Activated CD8-positive, alpha-beta memory T cell treated with anti-CD3 and anti-CD28 coated beads for 1 hour (primary cell): ENCODE data around the gene LY6G6F.

Source experiments
- DNase-seq, 2 donors: peaks; one replicate each; pipeline ENCODE4 v3.0.0-alpha.2; 2020; ENCODE audit warnings: low read depth in 1 of 2; ENCODE audit errors: extremely low read depth in 1 of 2

The LY6G6F gene

GRCh38 chr6:31722173-31722572, 15.5 kb downstream of the LY6G6F start:
- DNase-seq, result no peak

DNA sequence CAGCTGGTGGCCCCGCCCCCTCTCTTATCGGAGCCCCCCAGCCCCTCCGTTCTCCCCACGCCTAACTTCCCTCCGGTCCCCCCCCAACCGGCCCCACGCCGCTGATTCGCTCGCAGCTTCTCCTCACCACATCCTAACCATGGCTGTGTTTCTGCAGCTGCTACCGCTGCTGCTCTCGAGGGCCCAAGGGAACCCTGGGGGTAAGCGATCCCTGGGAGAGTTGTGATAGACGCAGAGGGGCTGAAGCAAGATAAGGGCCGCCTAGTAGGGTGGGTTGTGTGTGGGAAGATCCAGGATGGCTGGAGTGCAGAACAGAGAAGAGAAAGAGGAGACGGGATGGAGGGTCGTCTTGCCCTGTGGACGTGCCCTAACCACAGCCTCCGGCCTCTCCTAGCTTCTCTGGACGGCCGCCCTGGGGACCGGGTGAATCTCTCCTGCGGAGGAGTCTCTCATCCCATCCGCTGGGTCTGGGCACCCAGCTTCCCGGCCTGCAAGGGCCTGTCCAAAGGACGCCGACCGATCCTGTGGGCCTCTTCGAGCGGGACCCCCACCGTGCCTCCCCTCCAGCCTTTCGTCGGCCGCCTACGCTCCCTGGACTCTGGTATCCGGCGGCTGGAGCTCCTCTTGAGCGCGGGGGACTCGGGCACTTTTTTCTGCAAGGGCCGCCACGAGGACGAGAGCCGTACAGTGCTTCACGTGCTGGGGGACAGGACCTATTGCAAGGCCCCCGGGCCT, 16.7 kb downstream of the LY6G6F start, which contains the start of gene MPIG6B:
Gene MPIG6B (plus strand): TSS at position 129 of the 735 bp plus-strand sequence. CDS start 11 bp downstream, at position 140.
- DNase-seq, result no peak

- no peak for DNase-seq
Measured at GRCh38 chr6:31723980-31724691, 17.5 kb downstream of the LY6G6F start.

DNA sequence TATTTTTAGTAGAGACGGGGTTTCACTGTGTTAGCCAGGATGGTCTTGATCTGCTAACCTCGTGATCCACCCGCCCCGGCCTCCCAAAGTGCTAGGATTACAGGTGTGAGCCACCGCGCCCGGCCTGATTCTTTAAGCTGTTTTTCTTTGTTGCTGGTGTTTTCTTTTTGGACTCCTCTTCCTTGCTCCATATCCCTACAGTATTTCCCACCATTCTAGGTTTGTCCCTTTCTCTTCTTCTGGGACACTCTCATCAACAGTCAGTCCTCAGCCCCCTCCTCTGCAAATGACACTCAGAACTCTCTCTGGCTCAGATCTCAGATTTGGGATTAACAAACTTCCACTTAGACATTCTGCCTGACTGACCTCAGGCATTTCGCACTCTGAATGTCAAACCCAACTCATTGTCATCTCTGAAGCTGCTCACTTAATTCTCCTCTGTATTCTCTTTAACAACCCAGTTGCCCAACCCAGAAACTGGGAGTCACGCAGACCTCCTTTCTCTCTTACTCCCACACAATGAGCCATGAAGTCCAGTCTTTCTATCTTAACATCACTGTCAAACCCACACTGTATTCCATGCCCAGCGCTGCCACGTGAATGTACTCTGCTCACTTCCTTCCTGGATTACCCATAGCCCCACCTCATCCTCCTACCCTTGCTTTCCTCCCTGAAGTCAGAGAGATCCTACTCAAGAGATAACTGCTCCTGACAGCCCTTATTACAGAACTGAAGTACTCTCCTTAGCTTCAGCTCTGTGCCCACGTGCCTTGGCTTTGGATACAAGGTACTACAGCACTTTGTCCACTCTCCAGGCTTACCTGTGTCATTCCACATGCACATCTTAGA, 19.1 kb downstream of the LY6G6F start:
- DNase-seq, result no peak

GRCh38 chr6:31727034-31727716, 20.5 kb downstream of the LY6G6F start:
- no peak for DNase-seq

DNA sequence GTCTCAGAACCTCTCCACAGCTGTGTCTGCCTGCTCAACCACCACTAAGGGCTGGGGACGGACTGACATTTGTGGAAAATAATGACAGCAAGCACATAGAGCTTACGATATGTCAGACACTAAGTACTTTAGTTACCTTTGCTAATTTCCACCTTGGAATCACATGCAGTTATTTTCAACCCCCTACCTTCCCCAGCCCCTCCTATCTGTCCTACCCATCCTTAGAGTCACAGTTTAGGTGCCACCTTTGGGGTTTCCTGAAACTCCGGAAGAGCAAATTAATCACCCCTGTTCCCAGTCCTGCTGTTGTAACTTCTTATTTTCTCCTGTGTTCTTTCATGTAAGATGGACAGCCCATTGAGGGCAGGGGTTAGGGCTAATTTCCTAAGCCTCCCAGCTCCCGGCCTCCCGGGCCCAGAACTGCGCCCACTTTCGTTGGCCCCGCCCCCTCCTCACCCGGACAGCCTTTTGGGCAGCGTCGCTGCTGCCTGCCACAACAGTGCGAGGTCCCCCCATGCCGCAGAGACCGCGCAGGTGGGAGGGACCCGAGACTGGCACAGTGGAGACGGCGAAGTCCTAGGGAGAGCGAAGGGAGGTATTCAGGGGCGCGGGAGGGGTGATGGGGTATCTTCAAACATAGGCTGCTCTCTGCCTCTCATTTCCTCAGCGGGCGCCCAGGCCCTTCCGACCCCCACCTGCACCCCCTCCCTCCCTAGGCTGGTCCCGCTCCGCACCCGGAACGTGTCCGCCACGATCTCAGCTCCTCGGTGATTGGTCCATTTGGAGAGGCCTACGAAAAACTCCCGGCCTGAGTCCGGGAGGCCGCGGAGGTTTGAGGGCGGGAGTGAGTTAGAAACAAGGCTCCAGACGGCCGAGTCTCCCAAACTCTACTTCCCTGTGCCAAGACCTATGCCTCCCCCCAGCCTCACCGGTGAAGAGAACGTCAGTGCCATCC, 21.3 kb downstream of the LY6G6F start:
- no peak for DNase-seq

GRCh38 chr6:31728767-31729514, 22.3 kb downstream of the LY6G6F start, which contains the start of gene DDAH2:
DDAH2 (minus strand) TSS chr6:31729299; CDS start chr6:31729161, 138 bp downstream.
- no peak for DNase-seq

GRCh38 chr6:31729515-31729978, 22.9 kb downstream of the LY6G6F start:
- DNase-seq, result peak; percentile 58 to 68

GRCh38 chr6:31729979-31730630, 23.4 kb downstream of the LY6G6F start:
- DNase-seq, result peak in 1 of 2 donors; percentile 59

GRCh38 chr6:31730631-31731086, 24.0 kb downstream of the LY6G6F start:
- no peak for DNase-seq

DNA sequence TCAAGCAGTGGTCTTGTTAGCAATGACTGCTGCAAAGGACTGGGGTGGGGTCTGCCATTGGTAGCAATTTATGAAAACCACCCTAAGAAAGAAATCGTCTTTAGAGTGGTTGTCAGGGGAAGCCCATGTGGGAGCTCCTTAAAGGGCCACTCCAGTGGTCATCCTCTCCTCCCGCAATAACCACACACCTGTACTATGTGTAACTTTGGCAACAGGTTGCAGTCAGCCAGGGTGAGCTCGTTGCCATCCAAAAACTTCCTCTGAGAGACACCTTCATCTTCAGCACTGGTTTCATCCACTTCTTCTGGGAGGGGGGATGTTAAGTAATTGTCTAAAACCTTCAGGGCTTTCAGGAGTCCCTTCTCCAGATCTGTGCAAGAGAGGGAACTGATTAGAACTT, 25.4 kb downstream of the LY6G6F start:
- no peak for DNase-seq

DNA sequence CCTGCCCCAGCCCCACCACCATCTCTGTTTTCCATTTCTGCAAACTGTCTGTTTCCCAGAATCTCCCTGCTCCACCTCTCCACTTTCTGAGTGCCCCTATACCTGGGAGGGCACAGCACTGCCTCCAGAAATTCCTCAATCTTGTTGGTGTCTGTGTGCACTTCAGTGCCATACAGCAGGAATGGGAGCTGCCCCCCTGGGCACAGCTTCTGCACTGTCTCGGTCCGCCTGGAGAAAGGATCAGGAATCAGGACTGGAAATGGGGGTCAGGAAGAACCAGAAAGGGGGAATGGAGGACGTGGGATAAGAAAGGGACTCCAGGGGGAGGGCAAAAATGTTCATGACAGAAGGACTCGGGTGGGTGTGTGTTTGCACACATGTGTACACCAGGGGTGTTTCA, 27.1 kb downstream of the LY6G6F start:
- DNase-seq, result no peak

DNA sequence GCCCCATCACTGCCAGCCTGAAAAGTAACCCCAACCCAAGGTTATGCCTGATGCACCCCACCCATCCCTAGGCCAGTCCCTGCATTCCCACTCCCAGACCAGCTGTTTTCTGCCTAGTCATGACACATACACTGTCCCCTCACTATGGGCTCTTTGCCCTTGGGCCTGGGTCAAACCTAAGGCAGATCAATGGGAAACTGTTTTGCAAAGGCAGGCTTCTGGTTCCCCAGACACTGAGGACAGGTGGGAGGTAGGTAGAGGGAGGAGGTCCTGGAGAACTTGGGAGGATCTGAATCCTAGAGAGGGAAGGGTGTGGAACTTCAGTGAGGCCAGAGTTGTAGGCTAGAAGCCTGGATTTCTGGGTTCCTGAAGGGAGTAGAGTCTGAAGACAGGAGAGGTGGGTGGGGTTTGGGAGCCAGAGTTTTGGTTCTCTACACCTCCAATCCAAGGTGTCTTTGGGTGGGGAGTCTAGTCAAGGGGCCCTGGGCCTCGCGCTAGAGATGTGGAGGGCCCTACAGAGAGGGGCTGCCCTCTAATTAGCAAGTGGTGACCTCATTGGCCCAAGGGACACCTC, 27.7 kb downstream of the LY6G6F start:
- peak in 1 of 2 donors; percentile 38 for DNase-seq

- DNase-seq, result no peak
Measured at GRCh38 chr6:31734821-31735406, 28.2 kb downstream of the LY6G6F start.

DNA sequence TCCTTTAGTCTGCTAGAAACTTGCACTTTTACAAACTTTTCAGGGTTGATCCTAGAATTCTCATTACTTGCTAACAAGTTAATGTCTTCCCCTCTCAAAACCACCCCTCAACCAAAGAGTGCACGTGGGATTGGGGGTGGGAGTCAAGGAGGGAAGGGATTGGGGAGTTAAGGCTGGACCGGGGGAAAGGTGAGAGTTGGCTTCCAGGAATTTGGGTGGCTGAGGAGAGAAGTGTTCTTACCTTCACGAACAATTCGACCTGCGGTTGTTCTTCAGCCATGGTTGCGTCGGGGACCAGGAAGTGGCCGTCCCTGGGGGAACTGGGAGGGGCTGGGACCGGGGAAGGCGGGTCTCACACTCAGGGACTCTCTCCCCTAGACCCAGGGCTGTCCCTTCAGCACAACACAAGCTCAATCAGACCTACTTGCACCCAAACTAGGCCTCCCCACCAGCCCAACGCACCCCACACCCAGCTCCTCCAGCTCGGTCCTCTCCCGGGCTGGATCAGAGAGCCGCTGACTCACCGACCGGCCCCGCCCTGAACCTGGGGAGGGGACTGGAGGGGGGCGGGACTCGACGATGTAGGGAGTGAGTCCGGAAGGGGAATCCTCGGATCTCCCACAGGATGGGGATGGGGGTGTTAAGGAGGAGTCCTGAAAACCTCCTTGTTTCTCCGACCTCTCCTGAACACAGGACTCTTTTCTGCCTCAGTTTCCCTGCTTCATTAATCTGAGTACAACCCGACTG, 29.5 kb downstream of the LY6G6F start, which contains the start of gene CLIC1:
Gene CLIC1 (minus strand): TSS at position 510 of the 747 bp plus-strand sequence. CDS start 230 bp downstream, at position 280.
- DNase-seq, result peak; percentile 45 to 63

- no peak for DNase-seq
Measured at GRCh38 chr6:31736768-31737314, 30.2 kb downstream of the LY6G6F start.
